Naive B cell (primary cell): Measurements from ENCODE around the gene GGTA1. TPM values are rescaled to one million over a fixed set of nuclear protein-coding genes. Genes with fewer than 3 reads are reported as not detected.
A peak's percentile ranks its signal among the peaks of the same experiment; 100 is the strongest.
"Not testable (repeated sequence)": the region's sequence is repeated elsewhere in the genome, so short reads cannot be mapped to it uniquely, and the experiment has no call there.

Experiments
- ATAC-seq, 2 donors: fragments of 150-1000 bp; cut with Tn5 transposase; 2 replicates each; pipeline ENCODE4 v1.10.0; 2021; ENCODE audit warnings: low read depth in 2 of 2, mild to moderate bottlenecking in 2 of 2, moderate library complexity in 2 of 2
- DNase-seq: peaks from one replicate; pipeline ENCODE4 v3.0.0; 2022
- H3K27ac Mint-ChIP-seq, 6 donors: one replicate each; pipeline ENCODE4 v1.8.0; 2020 to 2022; ENCODE audit warnings: mild to moderate bottlenecking in 6 of 6, mixed read lengths in 6 of 6, moderate library complexity in 5 of 6, inconsistent platforms in 2 of 6
- H3K27me3 Mint-ChIP-seq, 3 donors: one replicate each; pipeline ENCODE4 v1.8.0; 2021 to 2022; ENCODE audit warnings: mixed read lengths in 3 of 3, mild to moderate bottlenecking in 1 of 3
- H3K36me3 Mint-ChIP-seq, 2 donors: one replicate each; pipeline ENCODE4 v1.8.0; 2020 to 2022; ENCODE audit warnings: mixed read lengths in 2 of 2, inconsistent platforms in 1 of 2, mild to moderate bottlenecking in 1 of 2
- H3K4me1 Mint-ChIP-seq, 3 donors: one replicate each; pipeline ENCODE4 v1.8.0; 2020 to 2022; ENCODE audit warnings: mixed read lengths in 3 of 3, inconsistent platforms in 1 of 3, mild to moderate bottlenecking in 1 of 3, moderate library complexity in 1 of 3
- H3K4me3 Mint-ChIP-seq, 8 donors: one replicate each; pipeline ENCODE4 v1.8.0; 2020 to 2022; ENCODE audit warnings: mild to moderate bottlenecking in 8 of 8, mixed read lengths in 8 of 8, moderate library complexity in 8 of 8, inconsistent platforms in 2 of 8
- H3K9me3 Mint-ChIP-seq, 7 donors: one replicate each; pipeline ENCODE4 v1.8.0; 2020 to 2022; ENCODE audit warnings: mixed read lengths in 7 of 7, mild to moderate bottlenecking in 5 of 7, inconsistent platforms in 2 of 7, moderate library complexity in 1 of 7
- polyA plus RNA-seq, 6 donors: library from polyadenylated mRNA; unstranded; fragments of 300-500 nt; fragmentation: Illumina TruSeq; gene quantifications; one replicate each; pipeline ENCODE4 v1.2.3, GENCODE V29; 2021; ENCODE audit warnings: low read depth in 6 of 6

The GGTA1 gene
- polyA plus RNA-seq, 6 donors from 2014 or later = 0.22 to 1.5 (median 0.64) TPM; not detected in 1

- no peak for DNase-seq
- Mint-ChIP-seq H3K36me3 (no peaks in the 10 kb centered on the region), H3K4me1 (no peaks in the 10 kb centered on the region), H3K4me3 (no peak overlapping the region), H3K9me3 (no peaks in the 10 kb centered on the region), H3K27ac (no peak overlapping the region), H3K27me3 (peaks cover 40 to 66% (median 42%) of the 10 kb centered on the region in 3 donors)
- ATAC-seq = no peak
Measured at GRCh38 chr9:121449786-121450185, 49.9 kb downstream of the GGTA1 start.

DNA sequence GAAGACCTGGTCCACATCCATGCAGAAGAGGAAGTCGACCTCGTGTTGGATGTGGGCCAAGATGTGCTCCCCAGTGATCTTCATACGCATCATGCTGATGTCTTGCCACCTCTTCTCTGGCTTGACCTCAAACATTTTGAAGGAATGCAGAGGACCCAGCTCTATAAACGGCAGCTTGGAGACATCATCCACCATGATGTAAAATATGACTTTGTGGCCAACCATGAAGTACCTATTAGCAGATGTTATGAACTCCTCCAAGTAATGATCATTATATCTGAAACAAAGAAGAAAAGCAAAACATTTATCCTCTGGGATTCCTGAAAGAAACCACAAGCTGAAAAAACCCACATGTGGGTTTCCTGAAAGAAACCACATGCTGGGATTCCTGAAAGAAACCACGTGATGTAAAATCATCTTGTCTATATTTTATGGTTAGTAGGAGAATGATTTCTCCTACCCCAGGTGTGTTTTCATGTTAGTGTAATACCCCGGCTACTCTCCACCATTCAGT lies 52.3 kb downstream of the GGTA1 start:
- H3K4me1 Mint-ChIP-seq = no peaks in the 10 kb centered on the region
- no peak overlapping the region for H3K4me3 Mint-ChIP-seq
- no peak overlapping the region for H3K27ac Mint-ChIP-seq
- H3K27me3 Mint-ChIP-seq = peaks cover 20 to 48% (median 37%) of the 10 kb centered on the region in 3 donors
- DNase-seq (no peak), ATAC-seq (no peak)
- no peaks in the 10 kb centered on the region for H3K36me3 Mint-ChIP-seq
- H3K9me3 Mint-ChIP-seq = no peaks in the 10 kb centered on the region

DNA sequence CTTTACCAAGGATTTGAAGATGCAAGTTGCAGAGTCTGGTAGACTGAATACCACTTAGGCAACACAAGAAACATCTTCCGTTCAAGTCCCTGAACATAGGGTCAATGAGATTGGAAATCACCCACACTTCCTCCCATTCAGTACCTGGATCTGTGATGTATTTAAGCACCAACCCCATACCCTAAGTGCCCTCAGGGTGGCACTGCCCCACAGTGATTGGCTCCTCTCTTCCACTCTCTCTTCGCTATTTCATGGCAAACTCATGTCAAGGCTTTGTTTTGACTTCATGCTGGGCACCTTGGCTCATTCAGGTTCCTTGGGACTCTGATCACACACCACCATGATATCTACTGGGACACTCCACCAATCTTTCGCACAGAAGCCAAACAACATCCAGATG lies 53.7 kb downstream of the GGTA1 start:
- peaks cover 20 to 49% (median 42%) of the 10 kb centered on the region in 3 donors for H3K27me3 Mint-ChIP-seq
- DNase-seq (no peak), ATAC-seq (peak in 1 of 2 donors; percentile 50)
- peak overlapping the region in 1 of 6 donors; percentile 42 for H3K27ac Mint-ChIP-seq
- no peak overlapping the region for H3K4me3 Mint-ChIP-seq
- H3K36me3 Mint-ChIP-seq = no peaks in the 10 kb centered on the region
- no peaks in the 10 kb centered on the region for H3K4me1 Mint-ChIP-seq
- no peaks in the 10 kb centered on the region for H3K9me3 Mint-ChIP-seq

- DNase-seq (no peak), ATAC-seq (no peak)
- Mint-ChIP-seq H3K27me3 (peaks cover 24 to 45% (median 42%) of the 10 kb centered on the region in 3 donors), H3K36me3 (no peaks in the 10 kb centered on the region), H3K27ac (no peak overlapping the region), H3K4me3 (no peak overlapping the region), H3K9me3 (no peaks in the 10 kb centered on the region), H3K4me1 (no peaks in the 10 kb centered on the region)
Measured at GRCh38 chr9:121443981-121444380, 55.7 kb downstream of the GGTA1 start.

DNA sequence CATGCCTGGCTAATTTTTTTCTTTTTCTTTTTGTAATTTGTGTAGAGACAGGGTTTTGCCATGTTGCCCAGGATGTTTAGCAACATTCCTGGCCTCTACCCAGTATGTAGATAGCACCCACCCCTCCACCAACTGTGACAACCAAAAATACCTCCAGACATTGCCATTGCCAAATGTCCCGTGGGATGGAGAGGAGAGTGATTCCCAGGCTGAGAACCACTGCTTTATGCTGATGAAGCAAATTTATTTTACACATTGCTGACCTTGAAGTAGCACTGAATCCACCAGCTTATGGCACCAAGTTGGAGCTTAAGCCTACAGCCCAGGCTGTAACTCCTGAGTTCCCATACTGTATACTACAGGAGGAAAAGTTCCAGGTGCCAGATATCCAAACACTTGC lies 58.5 kb downstream of the GGTA1 start:
- Mint-ChIP-seq H3K4me3 (no peak overlapping the region), H3K27me3 (peaks cover 11 to 28% (median 24%) of the 10 kb centered on the region in 3 donors), H3K9me3 (peaks cover 0 to 3% (median 0%) of the 10 kb centered on the region in 7 donors), H3K4me1 (no peaks in the 10 kb centered on the region), H3K27ac (peak overlapping the region in 1 of 6 donors; percentile 72), H3K36me3 (no peaks in the 10 kb centered on the region)
- no peak for DNase-seq
- no peak for ATAC-seq

DNA sequence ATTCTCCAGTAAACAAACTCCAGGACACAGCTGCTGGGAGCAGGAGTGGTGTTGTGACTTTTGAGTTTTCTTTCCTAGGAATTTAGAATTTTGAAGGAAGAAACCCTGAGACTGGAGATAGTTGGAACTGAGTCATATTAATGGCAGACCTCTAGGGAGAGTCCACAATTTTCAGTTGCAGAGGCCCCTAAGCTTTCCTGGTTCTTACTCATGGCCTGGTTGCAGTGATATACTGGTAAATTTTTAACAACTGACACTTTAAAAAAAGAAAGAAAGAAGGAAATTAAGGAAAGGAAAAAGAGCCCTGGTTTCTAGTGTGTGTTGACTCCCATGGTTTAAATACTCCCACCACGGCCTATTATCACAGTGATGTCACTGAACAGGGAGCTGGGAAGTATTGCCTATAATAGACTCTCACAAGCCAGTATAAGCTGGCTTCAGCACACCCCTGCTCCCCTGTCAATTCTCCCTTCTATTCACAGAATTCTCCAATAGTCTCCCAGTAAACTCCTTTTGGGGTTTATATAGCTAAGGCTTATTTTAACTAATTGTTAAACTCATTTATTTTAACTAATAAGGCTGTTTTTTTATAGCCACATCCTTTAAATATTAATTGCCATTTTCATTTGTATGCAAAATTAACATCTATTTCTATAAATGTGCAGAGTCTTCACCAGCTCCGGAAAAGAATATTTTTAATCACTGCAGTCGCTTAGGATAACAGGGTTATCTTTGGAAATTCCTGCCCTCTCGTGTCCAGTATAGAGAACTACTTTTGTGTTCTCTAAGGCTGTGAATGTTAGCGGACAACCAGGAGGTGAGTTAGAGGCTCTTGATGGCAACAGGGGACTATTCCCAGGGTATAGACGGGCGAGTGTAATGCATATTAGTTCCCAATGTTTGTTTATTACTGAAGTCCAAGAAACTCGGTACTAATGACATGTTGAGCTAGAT lies 59.7 kb downstream of the GGTA1 start:
- no peak overlapping the region for H3K4me3 Mint-ChIP-seq
- H3K9me3 Mint-ChIP-seq = peaks cover 0 to 3% (median 0%) of the 10 kb centered on the region in 7 donors
- H3K27me3 Mint-ChIP-seq = peaks cover 19 to 30% (median 24%) of the 10 kb centered on the region in 3 donors
- no peaks in the 10 kb centered on the region for H3K4me1 Mint-ChIP-seq
- H3K27ac Mint-ChIP-seq = no peak overlapping the region
- H3K36me3 Mint-ChIP-seq = no peaks in the 10 kb centered on the region
- ATAC-seq = no peak
- no peak for DNase-seq

GRCh38 chr9:121439016-121439415 lies 60.6 kb downstream of the GGTA1 start:
- ATAC-seq (no peak), DNase-seq (no peak)
- Mint-ChIP-seq H3K36me3 (no peaks in the 10 kb centered on the region), H3K4me1 (no peaks in the 10 kb centered on the region), H3K27me3 (peaks cover 21 to 29% (median 25%) of the 10 kb centered on the region in 3 donors), H3K9me3 (peaks cover 0 to 3% (median 0%) of the 10 kb centered on the region in 7 donors), H3K27ac (no peak overlapping the region), H3K4me3 (no peak overlapping the region)

DNA sequence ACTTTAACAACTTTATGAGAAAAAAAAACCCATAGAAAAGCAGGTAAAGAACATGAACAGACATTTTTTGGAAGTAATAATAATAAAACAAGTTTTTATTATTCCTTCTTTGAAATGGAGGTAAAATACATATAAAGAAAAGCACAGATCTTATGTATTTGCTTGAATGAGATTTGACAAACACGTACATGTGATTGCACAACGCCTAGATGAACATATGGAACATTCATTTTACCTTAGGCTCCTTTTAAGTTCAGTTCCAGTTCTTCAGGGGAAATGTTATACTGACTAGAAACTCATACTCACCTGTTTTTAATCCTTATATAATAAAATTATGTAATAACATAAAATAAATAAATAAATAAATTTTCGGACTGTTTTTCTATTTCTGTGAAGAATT lies 61.8 kb downstream of the GGTA1 start:
- no peak for ATAC-seq
- peaks cover 0 to 3% (median 0%) of the 10 kb centered on the region in 7 donors for H3K9me3 Mint-ChIP-seq
- H3K27ac Mint-ChIP-seq = no peak overlapping the region
- no peak overlapping the region for H3K4me3 Mint-ChIP-seq
- H3K27me3 Mint-ChIP-seq = peaks cover 27 to 32% (median 30%) of the 10 kb centered on the region in 3 donors
- DNase-seq = no peak
- H3K36me3 Mint-ChIP-seq = no peaks in the 10 kb centered on the region
- no peaks in the 10 kb centered on the region for H3K4me1 Mint-ChIP-seq

DNA sequence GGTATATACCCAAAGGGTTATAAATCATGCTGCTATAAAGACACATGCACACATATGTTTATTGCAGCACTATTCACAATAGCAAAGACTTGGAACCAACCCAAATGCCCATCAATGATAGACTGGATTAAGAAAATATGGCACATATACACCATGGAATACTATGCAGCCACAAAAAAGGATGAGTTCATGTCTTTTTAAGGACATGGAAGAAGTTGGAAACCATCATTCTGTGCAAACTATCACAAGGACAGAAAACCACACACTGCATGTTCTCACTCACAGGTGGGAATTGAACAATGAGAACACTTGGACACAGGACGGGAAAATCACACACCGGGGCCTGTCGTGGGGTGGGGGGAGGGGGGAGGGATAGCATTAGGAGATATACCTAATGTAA lies 62.6 kb downstream of the GGTA1 start:
- H3K4me3 Mint-ChIP-seq, DNase-seq, H3K36me3 Mint-ChIP-seq, ATAC-seq, H3K4me1 Mint-ChIP-seq, H3K9me3 Mint-ChIP-seq, H3K27ac Mint-ChIP-seq: not testable (repeated sequence)
- peaks cover 21 to 37% (median 29%) of the 10 kb centered on the region in 3 donors for H3K27me3 Mint-ChIP-seq

DNA sequence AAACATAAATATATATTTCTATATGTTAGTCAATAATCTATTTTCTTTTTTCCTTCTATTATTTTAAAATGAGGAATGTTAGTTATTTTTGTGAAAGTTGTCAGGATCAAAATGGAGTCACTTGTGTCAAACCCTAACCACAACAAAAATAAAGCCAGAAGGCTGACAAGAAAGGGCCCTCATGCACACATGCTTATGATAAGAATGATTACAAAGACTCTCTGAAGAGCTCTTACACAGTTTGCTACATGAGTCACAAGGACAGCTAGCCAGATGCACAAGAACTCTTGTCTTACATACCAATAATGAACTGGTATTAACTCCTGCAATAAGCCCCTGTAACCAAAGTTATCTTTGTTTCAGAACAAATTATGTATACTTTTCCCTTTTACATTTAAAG lies 64.7 kb downstream of the GGTA1 start:
- no peaks in the 10 kb centered on the region for H3K4me1 Mint-ChIP-seq
- peaks cover 0 to 3% (median 0%) of the 10 kb centered on the region in 7 donors for H3K9me3 Mint-ChIP-seq
- ATAC-seq = no peak
- no peak overlapping the region for H3K27ac Mint-ChIP-seq
- H3K36me3 Mint-ChIP-seq = no peaks in the 10 kb centered on the region
- H3K4me3 Mint-ChIP-seq = no peak overlapping the region
- DNase-seq = no peak
- peaks cover 21 to 37% (median 21%) of the 10 kb centered on the region in 3 donors for H3K27me3 Mint-ChIP-seq

- ATAC-seq (no peak), DNase-seq (no peak)
- peaks cover 18 to 29% (median 27%) of the 10 kb centered on the region in 3 donors for H3K27me3 Mint-ChIP-seq
- H3K4me1 Mint-ChIP-seq = no peaks in the 10 kb centered on the region
- H3K36me3 Mint-ChIP-seq = peaks cover 8 to 18% of the 10 kb centered on the region in 2 donors
- H3K27ac Mint-ChIP-seq = no peak overlapping the region
- no peak overlapping the region for H3K4me3 Mint-ChIP-seq
- peaks cover 4 to 19% (median 7%) of the 10 kb centered on the region in 7 donors for H3K9me3 Mint-ChIP-seq
Measured at GRCh38 chr9:121427899-121428298, 71.7 kb downstream of the GGTA1 start.

DNA sequence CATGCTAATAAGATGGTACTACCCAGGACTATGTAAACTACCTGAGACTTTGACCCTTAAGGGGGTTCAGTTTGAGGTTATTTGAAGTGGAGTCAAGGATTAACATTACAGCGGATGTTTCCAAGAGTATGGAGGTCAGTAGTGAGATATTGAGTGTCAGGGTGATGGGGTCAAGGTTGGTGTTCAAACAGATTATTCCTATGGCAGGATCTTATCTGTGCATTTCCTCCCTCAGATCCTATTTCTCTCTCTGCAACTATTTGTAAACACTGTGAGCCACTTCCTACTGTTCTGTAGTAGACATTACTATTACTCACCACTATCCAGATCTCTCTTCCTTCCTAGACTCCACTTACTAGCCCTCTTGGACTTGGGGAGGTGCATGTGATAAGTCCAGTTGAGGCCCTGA lies 75.6 kb downstream of the GGTA1 start:
- Mint-ChIP-seq H3K27me3 (peaks cover 10 to 35% (median 31%) of the 10 kb centered on the region in 3 donors), H3K9me3 (peaks cover 4 to 19% (median 7%) of the 10 kb centered on the region in 7 donors), H3K4me1 (no peaks in the 10 kb centered on the region), H3K36me3 (peaks cover 8 to 21% of the 10 kb centered on the region in 2 donors), H3K27ac (no peak overlapping the region), H3K4me3 (no peak overlapping the region)
- no peak for ATAC-seq
- DNase-seq = no peak

DNA sequence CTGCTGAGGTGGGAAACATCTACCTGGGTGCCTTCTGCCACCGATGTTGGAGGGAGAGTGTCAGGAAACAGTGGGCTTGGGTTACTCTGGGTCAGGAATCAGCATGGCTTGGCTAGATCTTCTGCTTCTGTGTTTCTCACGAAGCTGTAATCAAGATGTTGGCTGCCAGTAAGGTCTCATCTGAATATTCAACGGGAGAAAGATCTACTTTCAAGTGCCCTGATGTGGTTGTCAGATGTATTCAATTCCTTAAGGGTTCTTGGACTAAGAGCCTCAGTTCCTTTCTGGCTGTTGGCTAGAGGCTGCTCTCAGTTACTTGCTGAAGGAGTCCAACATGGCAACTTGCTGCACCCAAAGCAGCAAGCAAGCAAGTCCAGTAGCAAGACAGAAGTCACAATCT lies 87.7 kb downstream of the GGTA1 start:
- DNase-seq = no peak
- H3K27me3 Mint-ChIP-seq = peaks cover 0 to 5% (median 0%) of the 10 kb centered on the region in 3 donors
- H3K27ac Mint-ChIP-seq = peak overlapping the region in 1 of 6 donors; percentile 17
- H3K4me1 Mint-ChIP-seq = no peaks in the 10 kb centered on the region
- peaks cover 0 to 3% (median 0%) of the 10 kb centered on the region in 7 donors for H3K9me3 Mint-ChIP-seq
- ATAC-seq = no peak
- no peak overlapping the region for H3K4me3 Mint-ChIP-seq
- no peaks in the 10 kb centered on the region for H3K36me3 Mint-ChIP-seq

- Mint-ChIP-seq H3K27ac (no peak overlapping the region), H3K9me3 (peaks cover 0 to 16% (median 2%) of the 10 kb centered on the region in 7 donors), H3K4me1 (no peaks in the 10 kb centered on the region), H3K27me3 (peaks cover 0 to 5% (median 0%) of the 10 kb centered on the region in 3 donors), H3K36me3 (peaks cover 0 to 5% of the 10 kb centered on the region in 2 donors), H3K4me3 (no peak overlapping the region)
- ATAC-seq (no peak), DNase-seq (no peak)
Measured at GRCh38 chr9:121405899-121406298, 93.7 kb downstream of the GGTA1 start.
